K562 (cell line): ENCODE results near the gene PAF1. TPM values are rescaled to one million over a fixed set of nuclear protein-coding genes. Genes with fewer than 3 reads are reported as not detected.

Experiments used
- GATAD2A ChIP-seq: fragments of 450-650 bp; IDR thresholded peaks from 2 replicates; pipeline ENCODE4 v1.6.1; 2017
- ILK ChIP-seq: fragments of 450-650 bp; IDR thresholded peaks from 2 replicates; pipeline ENCODE4 v1.6.1; 2016; ENCODE audit warnings: missing genetic modification characterization, low read depth, mild to moderate bottlenecking, missing compliant biosample characterization, moderate library complexity, borderline replicate concordance
- MAZ ChIP-seq, 2 experiments: fragments of 450-650 bp in 1 of 2; sonication (generic) in 1 of 2; formaldehyde crosslinking; IDR thresholded peaks in 1 of 2; conservative IDR thresholded peaks in 1 of 2; 2 replicates each; pipeline versions ENCODE4 v1.4.0 to v1.5.0; 2020; ENCODE audit warnings: mild to moderate bottlenecking in 1 of 2, missing genetic modification reagents in 1 of 2
- MTF1 ChIP-seq: fragments of 250-450 bp; sonication (Bioruptor Pico); IDR thresholded peaks from 2 replicates; pipeline ENCODE4 v1.9.0; 2021; ENCODE audit warnings: moderate library complexity, mild to moderate bottlenecking, inconsistent platforms, borderline replicate concordance
- POLR2A ChIP-seq: fragments of 450-650 bp; conservative IDR thresholded peaks from 2 replicates; pipeline ENCODE4 v1.6.1; 2016
- RAD21 ChIP-seq, 2 experiments: fragments of 250-450 bp in 1 of 2; fragments of 450-650 bp in 1 of 2; sonication (Bioruptor Pico) in 1 of 2; formaldehyde crosslinking in 1 of 2; IDR thresholded peaks in 1 of 2; conservative IDR thresholded peaks in 1 of 2; 2 replicates each; pipeline versions ENCODE4 v1.4.0 to v1.8.0; 2020 to 2022; ENCODE audit warnings: mild to moderate bottlenecking in 2 of 2, moderate library complexity in 1 of 2
- RBFOX2 ChIP-seq: fragments of 200-400 bp; formaldehyde crosslinking; IDR thresholded peaks from 2 replicates; pipeline ENCODE4 v1.6.1; 2017; ENCODE audit warnings: low read depth, mild to moderate bottlenecking, low read length, moderate library complexity
- REST ChIP-seq, 2 experiments: fragments of 450-650 bp; formaldehyde crosslinking in 1 of 2; IDR thresholded peaks; 2 replicates each; pipeline versions ENCODE4 v1.4.0 to v1.6.1; 2014 to 2020; ENCODE audit warnings: mild to moderate bottlenecking in 2 of 2, borderline replicate concordance in 1 of 2, low read depth in 1 of 2
- THRB ChIP-seq: fragments of 450-650 bp; formaldehyde crosslinking; conservative IDR thresholded peaks from 2 replicates; pipeline ENCODE4 v1.4.0; 2022; ENCODE audit warnings: mild to moderate bottlenecking, missing genetic modification characterization
- ZC3H4 ChIP-seq: sonication (generic); formaldehyde crosslinking; IDR thresholded peaks from 2 replicates; pipeline ENCODE4 v1.9.0; 2021; ENCODE audit warnings: missing genetic modification reagents, borderline replicate concordance
- polyA plus RNA-seq, 8 experiments: library from polyadenylated mRNA; depleted of rRNA in 4 of 8; stranded (reverse) in 5 of 8; unstranded in 3 of 8; fragments of >200 nt; fragmentation: Nextera tagmentation in 2 of 8; fragmentation: Illumina TruSeq in 1 of 8; extraction: Ambion mirVana in 2 of 8; extraction: Trizol in 1 of 8; gene quantifications; 2 replicates each; pipeline versions ENCODE4 v1.2.1 to v1.2.3, GENCODE V29; 2011 to 2014; ENCODE audit warnings: inconsistent platforms in 1 of 8, missing spikeins in 1 of 8
- total RNA-seq, 7 experiments: library from RNA; depleted of rRNA in 6 of 7; stranded (reverse); fragments of >200 nt in 6 of 7; fragmentation: Illumina TruSeq in 2 of 7; extraction: Trizol in 2 of 7; gene quantifications; 2 replicates each; pipeline versions ENCODE4 v1.2.1 to v1.2.3, GENCODE V29; 2011 to 2021; ENCODE audit warnings: low replicate concordance in 1 of 7

Gene PAF1
- total and polyA plus RNA-seq, 9 of the 15 experiments (the other 6 are each of a cell fraction or from before 2014, with no cell fraction given), result 1.5 to 45.0 (median 33.8) TPM

DNA sequence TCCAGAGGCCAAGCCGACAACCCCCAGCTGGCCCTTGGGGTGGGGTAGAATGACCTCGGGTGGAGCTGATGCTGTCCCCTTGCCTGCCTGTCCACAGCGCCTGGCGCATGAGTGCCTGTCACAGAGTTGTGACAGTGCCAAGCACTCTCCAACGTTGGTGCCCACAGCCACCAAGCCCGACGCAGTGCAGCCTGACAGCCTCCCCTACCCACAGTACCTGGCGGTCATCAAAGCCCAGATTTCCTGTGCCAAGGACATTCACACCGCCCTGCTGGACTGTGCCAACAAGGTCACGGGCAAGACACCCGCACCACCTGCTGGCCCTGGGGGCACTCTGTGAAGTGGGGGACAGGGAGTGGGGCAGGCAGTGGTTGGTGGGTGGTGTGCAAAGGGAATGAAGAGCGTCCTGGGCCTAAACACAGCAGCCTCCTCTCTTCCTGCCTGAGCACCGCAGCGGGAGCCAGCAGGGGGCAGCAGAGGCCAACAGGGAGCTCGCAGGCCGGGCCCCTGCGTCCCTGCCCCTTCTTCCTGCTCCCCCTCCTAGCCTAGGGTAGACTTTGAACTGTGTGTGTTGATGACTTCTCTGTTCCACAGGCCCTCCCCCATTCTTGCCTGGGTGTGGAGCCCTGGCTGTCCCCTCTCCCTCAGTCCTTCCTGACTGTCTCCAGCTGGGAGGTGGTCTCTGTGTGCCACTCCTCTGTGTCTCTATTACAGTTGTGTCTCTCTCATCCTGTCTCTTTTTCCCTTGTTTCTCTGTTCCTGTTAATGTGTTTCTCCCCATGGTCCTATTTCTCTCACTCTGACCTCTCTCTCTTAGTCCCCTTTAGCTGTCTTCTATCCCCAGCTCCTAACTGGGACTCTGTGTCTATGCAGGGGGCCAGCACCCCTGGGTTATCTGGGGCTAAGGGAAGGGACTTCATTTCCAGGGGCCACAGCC, 6.7 kb upstream of the PAF1 start (continued):
- TF ChIP-seq REST (IDR thresholded peaks at IDR 0.05; ENCODE audit: borderline replicate concordance), result peak; percentile 95
- no peak for TF ChIP-seq REST (CRISPR knock-in tag; IDR thresholded peaks at IDR 0.05; ENCODE audit: low read depth)
- TF ChIP-seq THRB (CRISPR knock-in tag), result 0 out of 2 replicates have a peak, but pooled peaks have one; percentile 4
- TF ChIP-seq ILK (tag), result no peak
- peak; percentile 79 to 88 for TF ChIP-seq MAZ (CRISPR knock-in tag; conservative IDR thresholded peaks at IDR 0.05 in 1 of 2, IDR thresholded peaks at IDR 0.05 in 1 of 2)
- TF ChIP-seq MTF1 (CRISPR knock-in tag), result no peak
- TF ChIP-seq POLR2A, result 0 out of 2 replicates have a peak, but pooled peaks have one; percentile 26
- peak; percentile 65 for TF ChIP-seq RBFOX2
- no peak for TF ChIP-seq ZC3H4 (CRISPR knock-in tag)
- peak; percentile 97 to 99 for TF ChIP-seq RAD21 (CRISPR knock-in tag; conservative IDR thresholded peaks at IDR 0.05 in 1 of 2, IDR thresholded peaks at IDR 0.05 in 1 of 2)
- TF ChIP-seq GATAD2A, result 0 out of 2 replicates have a peak, but pooled peaks have one; percentile 17
